NCI-H524 (cell line): ENCODE results near the gene CDKN1C.
A peak's percentile ranks its signal among the peaks of the same experiment; 100 is the strongest.

Experiments used
- DNase-seq, 2 experiments: peaks; one replicate each; lab custom pipeline; 2025; lab: John Stamatoyannopoulos, UW

Gene CDKN1C

GRCh38 chr11:2890466-2891294 is 5.1 kb upstream of the CDKN1C start:
- DNase-seq: peak in 1 of 2 experiments; percentile 23

- no peak for DNase-seq
Measured at GRCh38 chr11:2889362-2890273, 4.0 kb upstream of the CDKN1C start.

- DNase-seq: peak; percentile 43 to 81
Measured at GRCh38 chr11:2888266-2888968, 2.8 kb upstream of the CDKN1C start.

- peak in 1 of 2 experiments; percentile 13 for DNase-seq
Measured at GRCh38 chr11:2887515-2888195, 2.1 kb upstream of the CDKN1C start.

- DNase-seq: no peak
Measured at GRCh38 chr11:2886936-2887335, 1.4 kb upstream of the CDKN1C start.

GRCh38 chr11:2886191-2886894 is 768 bp upstream of the CDKN1C start:
- DNase-seq: peak; percentile 33 to 73

- DNase-seq: peak; percentile 29 to 53
Measured at GRCh38 chr11:2885017-2885677, 428 bp downstream of the CDKN1C start.

GRCh38 chr11:2883979-2884815 is 1.4 kb downstream of the CDKN1C start:
- DNase-seq: no peak

- no peak for DNase-seq
Measured at GRCh38 chr11:2883640-2883978, 2.0 kb downstream of the CDKN1C start.

GRCh38 chr11:2882396-2883110 is 3.0 kb downstream of the CDKN1C start:
- DNase-seq: no peak

- no peak for DNase-seq
Measured at GRCh38 chr11:2881981-2882375, 3.6 kb downstream of the CDKN1C start.

- no peak for DNase-seq
Measured at GRCh38 chr11:2881076-2881980, 4.2 kb downstream of the CDKN1C start.

- DNase-seq: no peak
Measured at GRCh38 chr11:2880646-2881045, 4.9 kb downstream of the CDKN1C start.

GRCh38 chr11:2878782-2879181 is 6.8 kb downstream of the CDKN1C start:
- no peak for DNase-seq

- no peak for DNase-seq
Measured at GRCh38 chr11:2877474-2877873, 8.1 kb downstream of the CDKN1C start.

- no peak for DNase-seq
Measured at GRCh38 chr11:2874963-2875362, 10.6 kb downstream of the CDKN1C start.

GRCh38 chr11:2870969-2871680 is 14.4 kb downstream of the CDKN1C start:
- no peak for DNase-seq
